ENCODE data around the gene ADGRL3. TPM values are rescaled to one million over a fixed set of nuclear protein-coding genes. Genes with fewer than 3 reads are reported as not detected.
"Not testable (repeated sequence)": the region's sequence is repeated elsewhere in the genome, so short reads cannot be mapped to it uniquely, and the experiment has no call there.

The ADGRL3 gene
- total RNA-seq, 3 donors from 2014 or later: not detected

- Mint-ChIP-seq H3K4me1 (ENCODE audit: low read depth) (no peaks in the 10 kb centered on the region), H3K9me3 (peaks cover 29% of the 10 kb centered on the region), H3K36me3 (ENCODE audit: insufficient read depth) (no peaks in the 10 kb centered on the region), H3K4me3 (no peak overlapping the region), H3K27me3 (ENCODE audit: low read depth) (no peaks in the 10 kb centered on the region)
- ATAC-seq (no peak), DNase-seq (no peak)
Observed at GRCh38 chr4:61319156-61319555, 119.0 kb downstream of the ADGRL3 start.

GRCh38 chr4:61320154-61320553 lies 120.0 kb downstream of the ADGRL3 start:
- Mint-ChIP-seq H3K4me1 (ENCODE audit: low read depth) (no peaks in the 10 kb centered on the region), H3K4me3 (no peak overlapping the region), H3K27me3 (ENCODE audit: low read depth) (no peaks in the 10 kb centered on the region), H3K9me3 (peaks cover 26% of the 10 kb centered on the region), H3K36me3 (ENCODE audit: insufficient read depth) (no peaks in the 10 kb centered on the region)
- DNase-seq (no peak), ATAC-seq (no peak)

GRCh38 chr4:61320631-61321030 lies 120.5 kb downstream of the ADGRL3 start:
- Mint-ChIP-seq H3K36me3 (ENCODE audit: insufficient read depth) (no peaks in the 10 kb centered on the region), H3K4me1 (ENCODE audit: low read depth) (no peaks in the 10 kb centered on the region)

GRCh38 chr4:61332693-61333092 lies 132.6 kb downstream of the ADGRL3 start:
- Mint-ChIP-seq H3K4me3 (no peak overlapping the region), H3K36me3 (ENCODE audit: insufficient read depth) (no peaks in the 10 kb centered on the region), H3K27me3 (ENCODE audit: low read depth) (no peaks in the 10 kb centered on the region), H3K9me3 (peaks cover 11% of the 10 kb centered on the region), H3K4me1 (ENCODE audit: low read depth) (no peaks in the 10 kb centered on the region)
- ATAC-seq (no peak), DNase-seq (no peak)

More at GRCh38 chr4:61320631-61321030, 120.5 kb downstream of the ADGRL3 start:
- H3K9me3 Mint-ChIP-seq: peaks cover 26% of the 10 kb centered on the region
- DNase-seq: no peak
- no peaks in the 10 kb centered on the region for H3K27me3 Mint-ChIP-seq (ENCODE audit: low read depth)
- no peak overlapping the region for H3K4me3 Mint-ChIP-seq
- no peak for ATAC-seq

GRCh38 chr4:61333490-61333889 lies 133.4 kb downstream of the ADGRL3 start:
- H3K36me3 Mint-ChIP-seq (ENCODE audit: insufficient read depth): no peaks in the 10 kb centered on the region
- no peak for DNase-seq
- H3K27me3 Mint-ChIP-seq (ENCODE audit: low read depth): no peaks in the 10 kb centered on the region
- H3K4me1 Mint-ChIP-seq (ENCODE audit: low read depth): no peaks in the 10 kb centered on the region
- H3K9me3 Mint-ChIP-seq: peaks cover 7% of the 10 kb centered on the region
- no peak overlapping the region for H3K4me3 Mint-ChIP-seq
- ATAC-seq: no peak

GRCh38 chr4:61335241-61335763 lies 135.2 kb downstream of the ADGRL3 start:
- no peak for ATAC-seq
- DNase-seq: no peak
- Mint-ChIP-seq H3K27me3 (ENCODE audit: low read depth) (no peaks in the 10 kb centered on the region), H3K4me3 (no peak overlapping the region), H3K4me1 (ENCODE audit: low read depth) (no peaks in the 10 kb centered on the region), H3K36me3 (ENCODE audit: insufficient read depth) (no peaks in the 10 kb centered on the region), H3K9me3 (peaks cover 3% of the 10 kb centered on the region)

GRCh38 chr4:61336488-61336887 lies 136.4 kb downstream of the ADGRL3 start:
- DNase-seq (no peak), ATAC-seq (no peak)
- no peaks in the 10 kb centered on the region for H3K4me1 Mint-ChIP-seq (ENCODE audit: low read depth)
- H3K4me3 Mint-ChIP-seq: no peak overlapping the region
- H3K27me3 Mint-ChIP-seq (ENCODE audit: low read depth): no peaks in the 10 kb centered on the region
- no peaks in the 10 kb centered on the region for H3K9me3 Mint-ChIP-seq
- H3K36me3 Mint-ChIP-seq (ENCODE audit: insufficient read depth): no peaks in the 10 kb centered on the region

DNA sequence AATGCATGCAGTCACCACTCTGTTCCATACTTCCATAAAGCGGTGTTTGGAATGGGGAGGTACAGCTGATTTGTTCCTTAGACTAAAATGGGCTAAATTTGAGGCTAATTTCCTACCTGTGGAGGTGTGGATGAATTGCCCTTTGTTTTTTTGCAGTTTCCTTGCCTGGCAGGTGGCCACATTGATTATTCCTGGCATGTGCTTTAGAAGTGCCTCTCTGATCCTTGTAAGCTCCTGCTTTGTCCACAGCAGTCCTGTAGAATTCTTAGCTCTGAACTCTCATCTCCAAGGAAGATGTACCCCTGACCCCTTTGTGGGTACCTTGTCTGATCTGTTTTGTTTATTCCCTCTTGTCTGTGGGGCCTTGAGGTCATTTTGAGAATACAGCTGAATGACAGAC lies 136.8 kb downstream of the ADGRL3 start:
- ATAC-seq: no peak
- Mint-ChIP-seq H3K4me3 (no peak overlapping the region), H3K4me1 (ENCODE audit: low read depth) (no peaks in the 10 kb centered on the region), H3K27me3 (ENCODE audit: low read depth) (no peaks in the 10 kb centered on the region), H3K36me3 (ENCODE audit: insufficient read depth) (no peaks in the 10 kb centered on the region), H3K9me3 (no peaks in the 10 kb centered on the region)
- DNase-seq: no peak

- ATAC-seq (no peak), DNase-seq (no peak)
- no peaks in the 10 kb centered on the region for H3K4me1 Mint-ChIP-seq (ENCODE audit: low read depth)
- H3K4me3 Mint-ChIP-seq: no peak overlapping the region
- no peaks in the 10 kb centered on the region for H3K27me3 Mint-ChIP-seq (ENCODE audit: low read depth)
- no peaks in the 10 kb centered on the region for H3K36me3 Mint-ChIP-seq (ENCODE audit: insufficient read depth)
- H3K9me3 Mint-ChIP-seq: peaks cover 10% of the 10 kb centered on the region
Observed at GRCh38 chr4:61342061-61342460, 141.9 kb downstream of the ADGRL3 start.

- DNase-seq (no peak), ATAC-seq (no peak)
- no peaks in the 10 kb centered on the region for H3K27me3 Mint-ChIP-seq (ENCODE audit: low read depth)
- H3K36me3 Mint-ChIP-seq (ENCODE audit: insufficient read depth): no peaks in the 10 kb centered on the region
- H3K4me1 Mint-ChIP-seq (ENCODE audit: low read depth): no peaks in the 10 kb centered on the region
- peaks cover 27% of the 10 kb centered on the region for H3K9me3 Mint-ChIP-seq
- no peak overlapping the region for H3K4me3 Mint-ChIP-seq
Observed at GRCh38 chr4:61350932-61351331, 150.8 kb downstream of the ADGRL3 start.

GRCh38 chr4:61356696-61357095 lies 156.6 kb downstream of the ADGRL3 start:
- ATAC-seq (no peak), DNase-seq (no peak)
- H3K4me1 Mint-ChIP-seq (ENCODE audit: low read depth): no peaks in the 10 kb centered on the region
- H3K4me3 Mint-ChIP-seq: no peak overlapping the region
- no peaks in the 10 kb centered on the region for H3K27me3 Mint-ChIP-seq (ENCODE audit: low read depth)
- no peaks in the 10 kb centered on the region for H3K36me3 Mint-ChIP-seq (ENCODE audit: insufficient read depth)
- peaks cover 12% of the 10 kb centered on the region for H3K9me3 Mint-ChIP-seq

GRCh38 chr4:61359301-61359700 lies 159.2 kb downstream of the ADGRL3 start:
- no peak for ATAC-seq

DNA sequence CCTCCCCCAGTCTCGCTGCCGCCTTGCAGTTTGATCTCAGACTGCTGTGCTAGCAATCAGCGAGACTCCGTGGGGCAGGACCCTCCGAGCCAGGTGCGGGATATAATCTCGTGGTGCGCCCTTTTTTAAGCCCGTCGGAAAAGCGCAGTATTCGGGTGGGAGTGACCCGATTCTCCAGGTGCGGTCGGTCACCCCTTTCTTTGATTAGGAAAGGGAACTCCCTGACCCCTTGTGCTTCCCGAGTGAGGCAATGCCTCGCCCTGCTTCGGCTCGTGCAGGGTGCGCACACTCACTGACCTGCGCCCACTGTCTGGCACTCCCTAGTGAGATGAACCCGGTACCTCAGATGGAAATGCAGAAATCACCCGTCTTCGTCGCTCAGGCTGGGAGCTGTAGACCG lies 172.7 kb downstream of the ADGRL3 start:
- H3K36me3 Mint-ChIP-seq (ENCODE audit: insufficient read depth); H3K9me3 Mint-ChIP-seq; H3K4me3 Mint-ChIP-seq: not testable (repeated sequence)

More at GRCh38 chr4:61359301-61359700, 159.2 kb downstream of the ADGRL3 start:
- Mint-ChIP-seq H3K36me3 (ENCODE audit: insufficient read depth) (no peaks in the 10 kb centered on the region), H3K27me3 (ENCODE audit: low read depth) (no peaks in the 10 kb centered on the region), H3K4me3 (no peak overlapping the region), H3K9me3 (peaks cover 9% of the 10 kb centered on the region), H3K4me1 (ENCODE audit: low read depth) (no peaks in the 10 kb centered on the region)
- no peak for DNase-seq

GRCh38 chr4:61373901-61374440 lies 173.8 kb downstream of the ADGRL3 start:
- ATAC-seq (no peak), DNase-seq (no peak)
- no peaks in the 10 kb centered on the region for H3K4me1 Mint-ChIP-seq (ENCODE audit: low read depth)
- no peaks in the 10 kb centered on the region for H3K27me3 Mint-ChIP-seq (ENCODE audit: low read depth)
- no peaks in the 10 kb centered on the region for H3K36me3 Mint-ChIP-seq (ENCODE audit: insufficient read depth)
- H3K4me3 Mint-ChIP-seq: no peak overlapping the region
- H3K9me3 Mint-ChIP-seq: peaks cover 7% of the 10 kb centered on the region

More for the DNA sequence above, 172.7 kb downstream of the ADGRL3 start:
- not testable (repeated sequence) for ATAC-seq; H3K4me1 Mint-ChIP-seq (ENCODE audit: low read depth); DNase-seq; H3K27me3 Mint-ChIP-seq (ENCODE audit: low read depth)

DNA sequence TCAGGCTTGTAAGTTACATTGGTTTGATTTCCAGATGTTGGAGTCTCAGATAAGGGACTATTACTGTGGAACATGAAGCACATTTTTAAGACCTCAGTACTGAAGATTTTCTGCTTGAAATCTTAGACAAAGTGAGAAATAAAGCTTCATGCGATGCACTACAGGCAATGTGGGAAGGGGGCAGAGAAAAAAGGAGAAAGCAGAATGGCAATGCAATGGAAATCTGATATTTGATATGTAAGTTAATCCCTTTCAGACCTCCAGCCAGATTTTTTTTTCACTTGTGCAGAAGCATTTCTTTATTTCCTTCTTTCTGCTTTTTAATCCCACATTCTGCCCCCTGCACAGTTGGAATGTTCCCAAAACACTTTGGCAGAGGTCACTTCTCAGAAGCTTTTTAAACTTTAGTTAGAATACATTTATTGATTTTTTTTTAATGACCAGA lies 174.3 kb downstream of the ADGRL3 start:
- H3K36me3 Mint-ChIP-seq (ENCODE audit: insufficient read depth): no peaks in the 10 kb centered on the region
- no peaks in the 10 kb centered on the region for H3K27me3 Mint-ChIP-seq (ENCODE audit: low read depth)
- DNase-seq (no peak), ATAC-seq (no peak)
- H3K9me3 Mint-ChIP-seq: peaks cover 7% of the 10 kb centered on the region
- no peaks in the 10 kb centered on the region for H3K4me1 Mint-ChIP-seq (ENCODE audit: low read depth)
- no peak overlapping the region for H3K4me3 Mint-ChIP-seq

Measured in activated T-cell treated with anti-CD3 and anti-CD28 coated beads, Interleukin-2, amount 50 U/mL, for 4 hours (primary cell).